IMR-90 (cell line): ENCODE measurements around the gene OR11H1. TPM values are rescaled to one million over a fixed set of nuclear protein-coding genes. Genes with fewer than 3 reads are reported as not detected.

Source experiments
- polyA plus RNA-seq, 3 experiments: library from polyadenylated mRNA; depleted of rRNA; stranded (reverse); fragments of >200 nt; gene quantifications; 2 replicates each; pipeline ENCODE4 v1.2.3, GENCODE V29; 2012; ENCODE audit warnings: low replicate concordance in 1 of 3
- total RNA-seq: library from RNA; depleted of rRNA; stranded (reverse); fragments of >200 nt; gene quantifications from 2 replicates; pipeline ENCODE4 v1.2.3, GENCODE V29; 2012; rRNA removed

The OR11H1 gene
- total and polyA plus RNA-seq, 2 of the 4 experiments (the other 2 are of a cell fraction), result not detected

Other genes with a start within 250 kb of the OR11H1 start
- gene POTEH, start 161.8 kb downstream of the OR11H1 start, total RNA-seq, result not detected in 2 replicates
- not detected in 2 replicates for gene POTEH, start 161.8 kb downstream of the OR11H1 start, polyA plus RNA-seq (2012; rRNA removed)